OCI-LY1 (cell line): ENCODE data around the gene LRMDA.

ENCODE experiments used
- H2AFZ ChIP-seq: fragments of 200-600 bp; sonication (generic), shearing (Covaris generic); 2 replicates; pipeline ENCODE4 v1.6.0; 2014; ENCODE audit warnings: antibody characterized with exemption, mild to moderate bottlenecking, low read length
- H3F3A ChIP-seq: fragments of 200-600 bp; sonication (generic), shearing (Covaris generic); 2 replicates; pipeline ENCODE4 v1.6.0; 2014; ENCODE audit warnings: mild to moderate bottlenecking, antibody characterized with exemption, low read length, moderate library complexity; ENCODE audit not compliant: insufficient read depth
- H3K27ac ChIP-seq: fragments of 200-600 bp; sonication (generic); 2 replicates; pipeline ENCODE4 v1.5.1; 2014; ENCODE audit warnings: low read length, mixed run types, mild to moderate bottlenecking, low read depth; ENCODE audit not compliant: poor library complexity, severe bottlenecking
- H3K27me3 ChIP-seq: fragments of 200-600 bp; sonication (generic); 2 replicates; pipeline ENCODE4 v1.6.0; 2014; ENCODE audit warnings: antibody characterized with exemption, mild to moderate bottlenecking, low read length, moderate library complexity; ENCODE audit not compliant: insufficient read depth
- H3K36me3 ChIP-seq: fragments of 200-600 bp; sonication (generic); 2 replicates; pipeline ENCODE4 v1.6.1; 2014; ENCODE audit warnings: mild to moderate bottlenecking, antibody characterized with exemption, low read length, moderate library complexity, mixed read lengths; ENCODE audit not compliant: insufficient read depth
- H3K4me1 ChIP-seq: fragments of 200-600 bp; sonication (generic); 2 replicates; pipeline ENCODE4 v1.5.1; 2014; ENCODE audit warnings: mild to moderate bottlenecking, low read length, moderate library complexity; ENCODE audit not compliant: insufficient read depth, severe bottlenecking
- H3K4me2 ChIP-seq: fragments of 200-600 bp; sonication (generic), shearing (Covaris generic); 2 replicates; pipeline ENCODE4 v1.6.1; 2014; ENCODE audit warnings: low read length
- H3K4me3 ChIP-seq: fragments of 200-600 bp; sonication (generic); 2 replicates; pipeline ENCODE4 v1.5.1; 2014; ENCODE audit warnings: low read length, low read depth, mild to moderate bottlenecking, mixed read lengths; ENCODE audit not compliant: poor library complexity, severe bottlenecking
- H3K79me2 ChIP-seq: fragments of 200-600 bp; shearing (Covaris generic); 2 replicates; pipeline ENCODE4 v1.6.1; 2016; ENCODE audit warnings: mixed run types, low read length, mixed read lengths; ENCODE audit not compliant: insufficient read depth
- H3K9ac ChIP-seq: fragments of 200-600 bp; sonication (generic), shearing (Covaris generic); 2 replicates; pipeline ENCODE4 v1.6.1; 2014; ENCODE audit warnings: mild to moderate bottlenecking, low read length, mixed read lengths
- H3K9me2 ChIP-seq: fragments of 200-600 bp; sonication (generic), shearing (Covaris generic); 2 replicates; pipeline ENCODE4 v1.6.1; 2014; ENCODE audit warnings: low read depth, mild to moderate bottlenecking, low read length, mixed read lengths
- H3K9me3 ChIP-seq: fragments of 200-600 bp; shearing (Covaris generic); 2 replicates; pipeline ENCODE4 v1.6.1; 2014; ENCODE audit warnings: low read length, mixed read lengths
- H4K20me1 ChIP-seq: fragments of 200-600 bp; sonication (generic), shearing (Covaris generic); 2 replicates; pipeline ENCODE4 v1.6.0; 2016; ENCODE audit warnings: mild to moderate bottlenecking, low read length; ENCODE audit not compliant: insufficient read depth
- EZH2 ChIP-seq: fragments of 200-600 bp; sonication (generic), shearing (Covaris generic); IDR thresholded peaks from 2 replicates; pipeline ENCODE4 v1.8.0; 2017; ENCODE audit warnings: borderline replicate concordance, mixed run types, mild to moderate bottlenecking, antibody characterized with exemption, low read length, moderate library complexity, mixed read lengths
- TF ChIP-seq, protein P1 (sequence below): fragments of 200-600 bp; sonication (generic), shearing (Covaris generic); IDR thresholded peaks from 2 replicates; pipeline ENCODE4 v1.5.1; 2017; ENCODE audit warnings: mild to moderate bottlenecking, antibody characterized with exemption, low read length, moderate library complexity, mixed read lengths

The LRMDA gene

GRCh38 chr10:75955973-75956502 lies 524.6 kb downstream of the LRMDA start:
- no peak overlapping the region for H3K9ac ChIP-seq
- TF ChIP-seq, protein P1, sequence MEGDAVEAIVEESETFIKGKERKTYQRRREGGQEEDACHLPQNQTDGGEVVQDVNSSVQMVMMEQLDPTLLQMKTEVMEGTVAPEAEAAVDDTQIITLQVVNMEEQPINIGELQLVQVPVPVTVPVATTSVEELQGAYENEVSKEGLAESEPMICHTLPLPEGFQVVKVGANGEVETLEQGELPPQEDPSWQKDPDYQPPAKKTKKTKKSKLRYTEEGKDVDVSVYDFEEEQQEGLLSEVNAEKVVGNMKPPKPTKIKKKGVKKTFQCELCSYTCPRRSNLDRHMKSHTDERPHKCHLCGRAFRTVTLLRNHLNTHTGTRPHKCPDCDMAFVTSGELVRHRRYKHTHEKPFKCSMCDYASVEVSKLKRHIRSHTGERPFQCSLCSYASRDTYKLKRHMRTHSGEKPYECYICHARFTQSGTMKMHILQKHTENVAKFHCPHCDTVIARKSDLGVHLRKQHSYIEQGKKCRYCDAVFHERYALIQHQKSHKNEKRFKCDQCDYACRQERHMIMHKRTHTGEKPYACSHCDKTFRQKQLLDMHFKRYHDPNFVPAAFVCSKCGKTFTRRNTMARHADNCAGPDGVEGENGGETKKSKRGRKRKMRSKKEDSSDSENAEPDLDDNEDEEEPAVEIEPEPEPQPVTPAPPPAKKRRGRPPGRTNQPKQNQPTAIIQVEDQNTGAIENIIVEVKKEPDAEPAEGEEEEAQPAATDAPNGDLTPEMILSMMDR, result no peak
- no peak for TF ChIP-seq EZH2
- no peak overlapping the region for H3K4me3 ChIP-seq
- H2AFZ ChIP-seq, result no peak overlapping the region
- H3K9me2 ChIP-seq, result no peaks in the 10 kb centered on the region
- no peaks in the 10 kb centered on the region for H3K79me2 ChIP-seq
- no peaks in the 10 kb centered on the region for H3K9me3 ChIP-seq
- H3K36me3 ChIP-seq, result no peaks in the 10 kb centered on the region
- H3F3A ChIP-seq, result no peaks in the 10 kb centered on the region
- no peaks in the 10 kb centered on the region for H4K20me1 ChIP-seq
- no peaks in the 10 kb centered on the region for H3K4me1 ChIP-seq
- no peak overlapping the region for H3K27ac ChIP-seq
- H3K27me3 ChIP-seq, result no peaks in the 10 kb centered on the region
- H3K4me2 ChIP-seq, result no peak overlapping the region

DNA sequence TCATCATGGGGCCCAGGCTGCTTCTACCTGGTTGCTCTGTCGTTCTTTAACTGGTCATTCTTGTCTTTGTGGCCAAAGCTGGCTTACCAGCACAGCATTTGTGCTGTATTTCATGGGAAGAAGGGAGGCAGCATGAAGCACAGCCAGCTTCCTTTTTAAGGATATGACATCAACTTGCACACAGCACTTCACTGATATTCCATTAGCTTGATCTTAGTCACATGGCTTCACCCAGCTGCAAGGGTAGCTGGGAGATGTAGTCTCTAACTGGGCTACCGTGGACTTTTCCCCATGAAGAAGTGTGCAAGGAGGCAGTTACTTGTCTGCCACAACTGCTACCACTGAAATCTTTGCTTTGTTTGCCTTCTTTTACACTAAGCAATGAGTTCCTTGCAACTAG lies 525.2 kb downstream of the LRMDA start:
- Histone ChIP-seq H3K4me1 (no peaks in the 10 kb centered on the region), H3K27ac (no peak overlapping the region), H3K4me2 (no peak overlapping the region), H3K79me2 (no peaks in the 10 kb centered on the region), H3K9me2 (no peaks in the 10 kb centered on the region), H4K20me1 (no peaks in the 10 kb centered on the region), H3K36me3 (no peaks in the 10 kb centered on the region), H3K27me3 (no peaks in the 10 kb centered on the region), H3F3A (no peaks in the 10 kb centered on the region), H3K9me3 (no peaks in the 10 kb centered on the region), H3K4me3 (no peak overlapping the region), H2AFZ (no peak overlapping the region), H3K9ac (no peak overlapping the region)
- no peak for TF ChIP-seq EZH2
- TF ChIP-seq, protein P1, result no peak

GRCh38 chr10:75957314-75958120 lies 526.1 kb downstream of the LRMDA start:
- Histone ChIP-seq H3K4me1 (no peaks in the 10 kb centered on the region), H3K9ac (no peak overlapping the region), H3K36me3 (no peaks in the 10 kb centered on the region), H3K4me3 (no peak overlapping the region), H2AFZ (no peak overlapping the region), H4K20me1 (no peaks in the 10 kb centered on the region), H3K27me3 (no peaks in the 10 kb centered on the region), H3K9me2 (no peaks in the 10 kb centered on the region), H3F3A (no peaks in the 10 kb centered on the region), H3K9me3 (no peaks in the 10 kb centered on the region), H3K4me2 (no peak overlapping the region), H3K27ac (no peak overlapping the region), H3K79me2 (no peaks in the 10 kb centered on the region)
- no peak for TF ChIP-seq EZH2
- TF ChIP-seq, protein P1, result no peak
